Activated T-cell treated with anti-CD3 and anti-CD28 coated beads for 48 hours (primary cell): Measurements from ENCODE around the gene CCDC107.

ENCODE experiments used
- DNase-seq: peaks from one replicate; pipeline ENCODE4 v3.0.0-alpha.2; 2020; ENCODE audit warnings: low read depth

The CCDC107 gene

DNA sequence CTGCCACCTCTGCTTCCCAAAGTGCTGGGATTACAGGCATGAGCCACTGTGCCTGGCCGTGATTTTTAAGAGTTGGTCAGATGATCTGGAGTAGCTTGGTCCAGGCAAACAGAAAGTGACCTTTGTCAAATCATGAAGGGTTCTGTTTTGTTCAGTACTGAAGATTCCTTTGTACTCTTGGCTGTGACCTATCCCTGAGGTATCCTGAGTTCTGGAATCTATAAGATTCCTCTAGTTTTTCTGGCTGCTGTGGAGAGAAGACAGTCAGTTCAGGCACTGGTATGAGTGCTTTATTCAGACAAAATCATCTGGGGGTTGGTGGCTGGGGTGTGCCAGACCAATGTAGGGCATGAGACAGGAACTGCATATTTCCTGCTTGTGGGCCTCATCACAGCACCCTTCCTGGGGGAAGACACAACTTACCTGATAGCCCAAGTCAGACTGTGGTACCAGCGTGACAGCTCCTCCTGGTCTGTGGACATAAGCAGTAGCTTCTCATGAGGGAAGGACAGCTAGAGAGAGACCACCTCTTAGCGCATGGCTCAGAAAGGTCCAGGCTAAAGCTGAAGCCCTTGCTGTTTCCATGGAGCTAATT is 3.8 kb downstream of the CCDC107 start:
- no peak for DNase-seq

GRCh38 chr9:35662437-35662836 is 4.3 kb downstream of the CCDC107 start:
- no peak for DNase-seq

- DNase-seq, result peak; percentile 78
These were observed 6.7 kb downstream of the CCDC107 start, which contains the start of gene ARHGEF39 for GRCh38 chr9:35664531-35665470. Gene ARHGEF39, minus strand, starts transcription at chr9:35665195. Its CDS starts 26 bp downstream, at chr9:35665169.

GRCh38 chr9:35665471-35665818 is 7.4 kb downstream of the CCDC107 start:
- DNase-seq, result no peak

GRCh38 chr9:35666045-35666444 is 8.0 kb downstream of the CCDC107 start:
- no peak for DNase-seq

GRCh38 chr9:35666549-35666948 is 8.5 kb downstream of the CCDC107 start:
- DNase-seq, result no peak

DNA sequence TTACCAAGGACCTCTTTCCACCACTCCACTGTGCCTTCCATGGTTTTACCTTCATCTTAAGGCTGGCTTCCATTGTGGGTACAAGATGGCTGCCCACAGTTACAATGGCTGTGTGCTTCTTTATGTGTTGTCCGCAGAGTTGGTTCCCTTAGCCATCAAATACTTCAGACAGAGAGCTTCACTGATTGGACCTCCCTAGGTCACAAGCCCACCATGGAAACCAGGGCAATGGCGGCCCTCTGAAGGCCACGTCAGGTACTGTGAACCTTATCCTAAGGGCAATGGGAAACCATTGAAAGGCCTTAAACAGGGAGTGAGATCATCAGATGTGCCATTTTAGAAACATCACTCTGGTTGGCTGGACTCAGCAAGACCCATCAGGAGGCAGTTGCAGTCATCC is 9.8 kb downstream of the CCDC107 start:
- no peak for DNase-seq

DNA sequence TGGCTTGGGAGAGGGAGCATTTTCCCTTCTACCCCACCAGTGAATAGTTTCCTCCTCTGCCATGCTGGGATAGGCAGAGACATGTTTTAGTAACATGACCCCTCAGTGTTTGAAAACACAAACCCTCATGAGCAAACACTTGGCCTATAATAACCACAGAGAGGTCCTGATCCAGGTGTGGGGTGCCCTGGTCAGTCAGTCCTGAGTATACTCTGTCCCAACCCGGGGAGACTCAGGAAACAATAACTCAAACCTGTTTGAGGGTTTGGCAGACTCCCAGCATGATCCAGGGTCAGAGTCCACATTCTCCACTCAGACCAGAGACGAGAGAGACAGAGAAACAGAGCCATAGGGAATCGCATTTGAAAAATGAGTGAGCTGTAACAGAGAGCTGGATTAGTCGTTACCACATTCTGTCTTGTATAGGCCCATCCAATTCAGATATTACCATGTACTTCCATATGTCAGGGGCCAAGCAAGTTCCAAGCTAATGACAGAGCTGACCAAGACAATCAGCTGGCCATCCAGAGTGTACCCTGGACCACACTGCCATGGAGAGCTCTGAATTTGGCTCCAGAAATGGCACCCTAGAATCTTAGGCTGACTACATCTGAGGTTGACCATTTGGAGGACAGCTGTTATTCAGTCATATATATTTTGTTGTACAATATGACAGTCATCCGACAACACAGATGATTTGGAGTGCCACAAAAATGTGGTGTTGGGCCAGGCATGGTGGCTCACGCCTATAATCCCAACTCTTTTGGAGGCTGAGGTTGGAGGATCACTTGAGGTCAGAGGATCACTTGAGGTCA is 11.4 kb downstream of the CCDC107 start:
- no peak for DNase-seq

DNA sequence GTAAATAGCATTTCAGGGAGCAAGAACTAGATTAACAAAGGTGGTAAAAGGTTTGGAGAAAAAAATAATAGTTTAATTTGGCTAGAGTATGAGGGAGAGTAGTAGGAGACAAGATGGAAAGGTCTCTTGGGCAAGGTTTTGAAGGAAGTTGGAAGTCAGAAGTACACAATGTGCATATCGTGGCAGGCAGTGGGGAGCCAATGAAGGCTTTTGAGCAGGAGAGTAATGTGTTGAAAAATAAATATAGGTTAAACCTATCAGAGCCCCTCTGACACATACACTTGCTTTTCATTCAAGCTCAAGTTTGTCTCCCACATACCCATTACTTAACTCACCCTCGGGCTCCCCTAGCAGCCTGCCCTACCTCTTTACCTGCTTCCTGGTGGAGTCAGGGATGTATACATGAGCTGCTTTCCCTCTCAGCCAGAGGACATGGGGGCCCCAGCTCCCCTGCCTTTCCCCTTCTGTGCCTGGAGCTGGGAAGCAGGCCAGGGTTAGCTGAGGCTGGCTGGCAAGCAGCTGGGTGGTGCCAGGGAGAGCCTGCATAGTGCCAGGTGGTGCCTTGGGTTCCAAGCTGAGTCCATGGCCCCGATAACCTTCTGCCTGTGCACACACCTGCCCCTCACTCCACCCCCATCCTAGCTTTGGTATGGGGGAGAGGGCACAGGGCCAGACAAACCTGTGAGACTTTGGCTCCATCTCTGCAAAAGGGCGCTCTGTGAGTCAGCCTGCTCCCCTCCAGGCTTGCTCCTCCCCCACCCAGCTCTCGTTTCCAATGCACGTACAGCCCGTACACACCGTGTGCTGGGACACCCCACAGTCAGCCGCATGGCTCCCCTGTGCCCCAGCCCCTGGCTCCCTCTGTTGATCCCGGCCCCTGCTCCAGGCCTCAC is 15.3 kb downstream of the CCDC107 start, which contains the start of gene CA9:
Gene CA9 (plus strand): TSS at position 797 of the 893 bp plus-strand sequence. CDS start 32 bp downstream, at position 829.
- no peak for DNase-seq

DNA sequence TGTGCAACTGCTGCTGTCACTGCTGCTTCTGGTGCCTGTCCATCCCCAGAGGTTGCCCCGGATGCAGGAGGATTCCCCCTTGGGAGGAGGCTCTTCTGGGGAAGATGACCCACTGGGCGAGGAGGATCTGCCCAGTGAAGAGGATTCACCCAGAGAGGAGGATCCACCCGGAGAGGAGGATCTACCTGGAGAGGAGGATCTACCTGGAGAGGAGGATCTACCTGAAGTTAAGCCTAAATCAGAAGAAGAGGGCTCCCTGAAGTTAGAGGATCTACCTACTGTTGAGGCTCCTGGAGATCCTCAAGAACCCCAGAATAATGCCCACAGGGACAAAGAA is 15.9 kb downstream of the CCDC107 start:
- no peak for DNase-seq

GRCh38 chr9:35675204-35675603 is 17.1 kb downstream of the CCDC107 start:
- DNase-seq, result no peak

GRCh38 chr9:35675732-35676392 is 17.8 kb downstream of the CCDC107 start:
- peak; percentile 37 for DNase-seq

- DNase-seq, result no peak
These were observed 21.0 kb downstream of the CCDC107 start for GRCh38 chr9:35679091-35679490.

GRCh38 chr9:35679766-35680330 is 21.8 kb downstream of the CCDC107 start:
- DNase-seq, result no peak

DNA sequence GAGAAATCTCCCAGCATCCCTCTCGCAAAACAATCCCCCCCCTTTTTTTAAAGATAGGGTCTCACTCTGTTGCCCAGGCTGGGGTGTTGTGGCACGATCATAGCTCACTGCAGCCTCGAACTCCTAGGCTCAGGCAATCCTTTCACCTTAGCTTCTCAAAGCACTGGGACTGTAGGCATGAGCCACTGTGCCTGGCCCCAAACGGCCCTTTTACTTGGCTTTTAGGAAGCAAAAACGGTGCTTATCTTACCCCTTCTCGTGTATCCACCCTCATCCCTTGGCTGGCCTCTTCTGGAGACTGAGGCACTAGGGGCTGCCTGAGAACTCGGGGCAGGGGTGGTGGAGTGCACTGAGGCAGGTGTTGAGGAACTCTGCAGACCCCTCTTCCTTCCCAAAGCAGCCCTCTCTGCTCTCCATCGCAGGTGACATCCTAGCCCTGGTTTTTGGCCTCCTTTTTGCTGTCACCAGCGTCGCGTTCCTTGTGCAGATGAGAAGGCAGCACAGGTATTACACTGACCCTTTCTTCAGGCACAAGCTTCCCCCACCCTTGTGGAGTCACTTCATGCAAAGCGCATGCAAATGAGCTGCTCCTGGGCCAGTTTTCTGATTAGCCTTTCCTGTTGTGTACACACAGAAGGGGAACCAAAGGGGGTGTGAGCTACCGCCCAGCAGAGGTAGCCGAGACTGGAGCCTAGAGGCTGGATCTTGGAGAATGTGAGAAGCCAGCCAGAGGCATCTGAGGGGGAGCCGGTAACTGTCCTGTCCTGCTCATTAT is 22.4 kb downstream of the CCDC107 start:
- DNase-seq, result no peak

GRCh38 chr9:35681341-35682002 is 23.4 kb downstream of the CCDC107 start:
- no peak for DNase-seq

DNA sequence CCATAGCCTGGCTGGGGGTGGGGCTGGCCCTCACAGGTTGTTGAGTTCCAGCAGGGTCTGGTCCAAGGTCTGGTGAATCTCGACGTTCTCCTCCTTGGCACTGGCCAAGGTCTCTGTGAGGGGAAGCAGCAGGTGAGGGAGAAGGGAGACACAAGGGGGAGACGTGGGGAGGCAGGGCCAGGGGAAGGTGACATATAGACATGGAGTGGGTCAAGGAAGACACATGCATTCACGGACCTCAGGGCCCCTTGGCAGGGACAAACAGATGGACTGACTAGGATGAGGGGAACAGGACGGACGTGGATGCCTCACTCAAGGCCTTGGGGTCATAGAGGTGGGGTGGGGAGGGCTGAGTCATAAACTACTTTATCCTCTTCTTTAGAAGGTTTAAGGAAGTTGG is 24.0 kb downstream of the CCDC107 start:
- no peak for DNase-seq

DNA sequence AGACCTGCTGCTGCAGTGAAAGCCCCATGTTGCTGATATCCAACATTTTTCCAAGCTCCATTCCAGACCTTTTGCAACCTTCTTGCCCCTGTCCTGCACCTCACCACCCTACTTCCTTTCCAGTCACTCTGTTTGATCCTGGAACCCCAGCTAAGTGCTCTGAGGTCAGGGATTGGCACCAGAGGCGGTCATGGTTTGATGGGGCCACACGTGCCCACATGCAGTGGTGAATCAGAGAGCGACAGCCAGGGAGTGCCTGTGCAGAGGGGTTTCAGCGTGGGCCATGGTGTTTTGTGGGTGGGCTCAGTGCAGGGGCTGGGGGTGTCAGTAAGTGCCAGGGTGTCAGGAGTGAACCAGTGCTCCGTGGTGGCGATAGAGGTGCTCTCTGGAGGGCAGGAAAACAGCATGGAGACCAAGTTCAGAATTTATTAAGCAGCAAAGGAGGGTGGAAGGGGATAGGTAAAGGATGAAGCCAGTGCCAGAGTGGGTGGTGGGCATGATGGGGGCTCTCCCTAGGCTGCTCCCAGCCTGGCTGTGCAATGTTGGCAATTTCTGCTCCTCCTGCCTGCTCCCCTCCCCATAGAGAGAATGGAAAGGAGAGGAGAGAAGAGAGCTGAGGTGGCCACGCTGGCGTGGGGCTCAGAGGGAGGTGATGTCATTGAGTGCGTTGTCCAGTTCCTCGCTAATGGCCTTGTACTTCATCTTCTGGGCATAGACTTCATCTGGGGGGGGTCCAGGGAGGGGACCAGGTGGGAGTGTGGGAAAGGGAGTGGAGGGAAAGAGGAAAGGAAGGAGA is 24.6 kb downstream of the CCDC107 start:
- DNase-seq, result no peak
